H9 (cell line): ENCODE results near the gene NLGN4X. TPM values are rescaled to one million over a fixed set of nuclear protein-coding genes. Genes with fewer than 3 reads are reported as not detected.

Experiments used
- DNase-seq: peaks from one replicate; pipeline ENCODE4 v3.0.0-alpha.2; 2017
- H2AFZ ChIP-seq: one replicate; pipeline ENCODE4 v1.6.1; 2013; ENCODE audit warnings: mild to moderate bottlenecking, low read length, control low read depth, moderate library complexity
- H2AK5ac ChIP-seq: 2 replicates; pipeline ENCODE4 v1.6.1; 2013; ENCODE audit warnings: low read length, control low read depth, mixed read lengths; ENCODE audit not compliant: insufficient read length
- H2BK120ac ChIP-seq: one replicate; pipeline ENCODE4 v1.6.1; 2013; ENCODE audit warnings: low read depth, mild to moderate bottlenecking, low read length, control low read depth, inconsistent platforms; ENCODE audit not compliant: poor library complexity, severe bottlenecking
- H2BK12ac ChIP-seq: 2 replicates; pipeline ENCODE4 v1.6.1; 2013; ENCODE audit warnings: low read length, control low read depth, mixed read lengths, low read depth; ENCODE audit not compliant: insufficient read length
- H2BK15ac ChIP-seq: 2 replicates; pipeline ENCODE4 v1.6.1; 2013; ENCODE audit warnings: low read depth, low read length, control low read depth
- H2BK20ac ChIP-seq: one replicate; pipeline ENCODE4 v1.6.1; 2013; ENCODE audit warnings: low read depth, mild to moderate bottlenecking, low read length, control low read depth, inconsistent platforms; ENCODE audit not compliant: poor library complexity, severe bottlenecking
- H2BK5ac ChIP-seq: 2 replicates; pipeline ENCODE4 v1.6.1; 2013; ENCODE audit warnings: low read length, control low read depth, mixed read lengths; ENCODE audit not compliant: insufficient read length
- H3K14ac ChIP-seq: 2 replicates; pipeline ENCODE4 v1.6.1; 2013; ENCODE audit warnings: low read length, control low read depth; ENCODE audit not compliant: insufficient read depth
- H3K18ac ChIP-seq: 2 replicates; pipeline ENCODE4 v1.6.1; 2013; ENCODE audit warnings: low read depth, mild to moderate bottlenecking, mixed read lengths, low read length, control low read depth; ENCODE audit not compliant: insufficient read length
- H3K23ac ChIP-seq: 2 replicates; pipeline ENCODE4 v1.6.1; 2013; ENCODE audit warnings: low read length, control low read depth, mixed read lengths, low read depth; ENCODE audit not compliant: insufficient read length
- H3K23me2 ChIP-seq: 2 replicates; pipeline ENCODE4 v1.6.1; 2013; ENCODE audit warnings: low read depth, mild to moderate bottlenecking, mixed read lengths, low read length, control low read depth; ENCODE audit not compliant: insufficient read length, poor library complexity, severe bottlenecking
- H3K27ac ChIP-seq: 2 replicates; pipeline ENCODE4 v1.5.1; 2013; ENCODE audit warnings: low read length, control low read depth, mixed read lengths, low read depth; ENCODE audit not compliant: insufficient read length
- H3K27me3 ChIP-seq: 2 replicates; pipeline ENCODE4 v1.6.1; 2013; ENCODE audit warnings: low read length, control low read depth, inconsistent platforms; ENCODE audit not compliant: insufficient read depth
- H3K4ac ChIP-seq: 2 replicates; pipeline ENCODE4 v1.6.1; 2013; ENCODE audit warnings: low read depth, mild to moderate bottlenecking, control low read depth, inconsistent platforms, low read length, moderate library complexity
- H3K4me1 ChIP-seq: 2 replicates; pipeline ENCODE4 v1.6.1; 2013; ENCODE audit warnings: low read length, control low read depth, inconsistent platforms; ENCODE audit not compliant: insufficient read depth
- H3K4me2 ChIP-seq: 2 replicates; pipeline ENCODE4 v1.6.1; 2013; ENCODE audit warnings: low read length, control low read depth, mixed read lengths; ENCODE audit not compliant: insufficient read length, insufficient read depth
- H3K56ac ChIP-seq: 2 replicates; pipeline ENCODE4 v1.6.1; 2013; ENCODE audit warnings: low read depth, mild to moderate bottlenecking, mixed read lengths, low read length, control low read depth; ENCODE audit not compliant: insufficient read length
- H3K79me1 ChIP-seq: 2 replicates; pipeline ENCODE4 v1.6.1; 2013; ENCODE audit warnings: low read depth, mild to moderate bottlenecking, moderate library complexity, low read length, control low read depth, inconsistent platforms; ENCODE audit not compliant: insufficient read depth, poor library complexity, severe bottlenecking
- H3K79me2 ChIP-seq: 2 replicates; pipeline ENCODE4 v1.6.1; 2013; ENCODE audit warnings: low read length, control low read depth, inconsistent platforms; ENCODE audit not compliant: insufficient read depth
- H3K9ac ChIP-seq: 2 replicates; pipeline ENCODE4 v1.6.1; 2013; ENCODE audit warnings: low read length, control low read depth, mixed read lengths; ENCODE audit not compliant: insufficient read length; ENCODE audit errors: extremely low read depth
- H3K9me3 ChIP-seq: one replicate; pipeline ENCODE4 v1.6.1; 2013; ENCODE audit warnings: low read depth, low read length, inconsistent platforms; ENCODE audit not compliant: control insufficient read depth
- H3T11ph ChIP-seq: one replicate; pipeline ENCODE4 v1.6.1; 2013; ENCODE audit warnings: mild to moderate bottlenecking, low read length, control low read depth, inconsistent platforms
- H4K20me1 ChIP-seq: one replicate; pipeline ENCODE4 v1.6.1; 2013; ENCODE audit not compliant: control insufficient read depth, insufficient read length, insufficient read depth
- H4K5ac ChIP-seq: 2 replicates; pipeline ENCODE4 v1.6.1; 2013; ENCODE audit warnings: low read depth, mild to moderate bottlenecking, mixed read lengths, low read length, control low read depth; ENCODE audit not compliant: insufficient read length
- H4K8ac ChIP-seq: replicated peaks from 2 replicates; pipeline ENCODE4 v1.6.1; 2013; ENCODE audit warnings: low read length, control low read depth, mixed read lengths, low read depth; ENCODE audit not compliant: insufficient read length
- H4K91ac ChIP-seq: 2 replicates; pipeline ENCODE4 v1.6.1; 2013; ENCODE audit warnings: low read depth, mild to moderate bottlenecking, moderate library complexity, mixed read lengths, low read length, control low read depth; ENCODE audit not compliant: insufficient read length
- H3K27ac Mint-ChIP-seq, 3 experiments: 2 replicates in 2 of 3; 3 replicates in 1 of 3; pipeline ENCODE4 v1.8.0; 2020 to 2021; ENCODE audit warnings: mixed read lengths in 3 of 3, mild to moderate bottlenecking in 1 of 3, moderate library complexity in 1 of 3
- H3K27me3 Mint-ChIP-seq: 2 replicates; pipeline ENCODE4 v1.8.0; 2021; ENCODE audit warnings: low read depth, mild to moderate bottlenecking, moderate library complexity, mixed read lengths
- H3K36me3 Mint-ChIP-seq, 3 experiments: 2 replicates in 2 of 3; 3 replicates in 1 of 3; pipeline ENCODE4 v1.8.0; 2020 to 2021; ENCODE audit warnings: low read depth in 3 of 3, mixed read lengths in 3 of 3; ENCODE audit not compliant: insufficient read depth in 1 of 3
- H3K4me1 Mint-ChIP-seq, 2 experiments: 2 replicates each; pipeline ENCODE4 v1.8.0; 2020; ENCODE audit warnings: mixed read lengths in 2 of 2
- H3K4me3 Mint-ChIP-seq, 2 experiments: 2 replicates in 1 of 2; 3 replicates in 1 of 2; pipeline ENCODE4 v1.8.0; 2020 to 2021; ENCODE audit warnings: mild to moderate bottlenecking in 2 of 2, mixed read lengths in 2 of 2, moderate library complexity in 1 of 2
- H3K9me3 Mint-ChIP-seq, 2 experiments: 2 replicates in 1 of 2; 3 replicates in 1 of 2; pipeline ENCODE4 v1.8.0; 2020; ENCODE audit warnings: mild to moderate bottlenecking in 2 of 2, mixed read lengths in 2 of 2, moderate library complexity in 1 of 2
- WGBS: extraction: QIAGEN DNeasy Blood & Tissue Kit; methylation state at CpG from one replicate; pipeline ENCODE4 v1.1.7; 2013; ENCODE audit warnings: missing lambda C conversion rate, low lambda C conversion rate, mixed read lengths; ENCODE audit not compliant: insufficient read length; ENCODE audit errors: extremely low coverage; 5-methylcytosine and 5-hydroxymethylcytosine counted together
- total RNA-seq: library from RNA; stranded (reverse); gene quantifications from 2 replicates; pipeline ENCODE4 v1.2.1, GENCODE V29; 2021
- TF ChIP-seq, protein P1 (sequence below): fragments of 200-600 bp; sonication (generic); conservative IDR thresholded peaks from 3 replicates; pipeline ENCODE4 v1.8.0; 2021; ENCODE audit warnings: antibody characterized with exemption, mild to moderate bottlenecking

The NLGN4X gene
- total RNA-seq, 1 experiment from 2014 or later = 111 TPM

DNA sequence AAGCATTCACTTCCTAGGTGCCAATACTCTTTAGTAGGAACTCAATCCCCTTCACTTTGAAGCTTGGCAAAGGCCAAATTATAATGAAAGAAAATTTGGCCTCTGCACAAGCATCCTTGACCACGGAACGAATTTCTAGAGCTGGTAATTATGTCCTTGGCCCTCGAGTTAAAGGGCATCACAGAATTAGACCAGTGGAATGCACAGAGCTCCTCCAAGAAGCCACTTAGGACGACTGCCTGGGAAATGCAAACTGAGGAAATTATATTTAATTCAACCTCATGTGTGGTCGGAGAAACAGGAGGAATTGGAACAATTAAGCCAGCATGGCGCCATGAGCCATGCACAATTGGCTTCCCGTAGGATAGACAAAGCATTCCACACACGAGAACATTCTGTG, 59.3 kb downstream of the NLGN4X start:
- no peaks in the 10 kb centered on the region for H3K23me2 ChIP-seq
- H3K23ac ChIP-seq = no peak overlapping the region
- no peak overlapping the region for H2AK5ac ChIP-seq
- H2AFZ ChIP-seq = no peak overlapping the region
- H3K79me1 ChIP-seq = peaks cover 6% of the 10 kb centered on the region
- H3K36me3 Mint-ChIP-seq = peaks cover 5 to 32% (median 9%) of the 10 kb centered on the region in 3 experiments; a peak in 5 of 7 replicates
- H2BK20ac ChIP-seq = no peak overlapping the region
- no peaks in the 10 kb centered on the region for H3K27me3 ChIP-seq
- H3K4me3 Mint-ChIP-seq = peak overlapping the region in 1 of 2 experiments; percentile 43; a peak in 1 of 5 replicates
- peak overlapping the region in 2 of 3 experiments; percentile 61 to 89; a peak in 5 of 7 replicates for H3K27ac Mint-ChIP-seq
- H2BK15ac ChIP-seq = no peak overlapping the region
- H3K9ac ChIP-seq = no peak overlapping the region
- peaks cover 37 to 41% of the 10 kb centered on the region in 2 experiments for H3K4me1 Mint-ChIP-seq
- no peak overlapping the region for H2BK5ac ChIP-seq
- H2BK12ac ChIP-seq = no peak overlapping the region
- no peak overlapping the region for H3T11ph ChIP-seq
- no CpG with 5 or more reads among the region's 8 CpGs for WGBS
- peaks cover 54% of the 10 kb centered on the region; the same call in 1 of the 2 replicates for H3K79me2 ChIP-seq
- DNase-seq = no peak
- no peak overlapping the region for H3K56ac ChIP-seq
- H4K91ac ChIP-seq = no peak overlapping the region
- no peaks in the 10 kb centered on the region; a peak in 1 of 5 replicates for H3K9me3 Mint-ChIP-seq
- H3K4me2 ChIP-seq = no peak overlapping the region
- H4K5ac ChIP-seq = no peak overlapping the region
- H3K9me3 ChIP-seq = no peaks in the 10 kb centered on the region
- H4K20me1 ChIP-seq = no peaks in the 10 kb centered on the region
- TF ChIP-seq, protein P1, sequence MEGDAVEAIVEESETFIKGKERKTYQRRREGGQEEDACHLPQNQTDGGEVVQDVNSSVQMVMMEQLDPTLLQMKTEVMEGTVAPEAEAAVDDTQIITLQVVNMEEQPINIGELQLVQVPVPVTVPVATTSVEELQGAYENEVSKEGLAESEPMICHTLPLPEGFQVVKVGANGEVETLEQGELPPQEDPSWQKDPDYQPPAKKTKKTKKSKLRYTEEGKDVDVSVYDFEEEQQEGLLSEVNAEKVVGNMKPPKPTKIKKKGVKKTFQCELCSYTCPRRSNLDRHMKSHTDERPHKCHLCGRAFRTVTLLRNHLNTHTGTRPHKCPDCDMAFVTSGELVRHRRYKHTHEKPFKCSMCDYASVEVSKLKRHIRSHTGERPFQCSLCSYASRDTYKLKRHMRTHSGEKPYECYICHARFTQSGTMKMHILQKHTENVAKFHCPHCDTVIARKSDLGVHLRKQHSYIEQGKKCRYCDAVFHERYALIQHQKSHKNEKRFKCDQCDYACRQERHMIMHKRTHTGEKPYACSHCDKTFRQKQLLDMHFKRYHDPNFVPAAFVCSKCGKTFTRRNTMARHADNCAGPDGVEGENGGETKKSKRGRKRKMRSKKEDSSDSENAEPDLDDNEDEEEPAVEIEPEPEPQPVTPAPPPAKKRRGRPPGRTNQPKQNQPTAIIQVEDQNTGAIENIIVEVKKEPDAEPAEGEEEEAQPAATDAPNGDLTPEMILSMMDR = no peak
- H3K27me3 Mint-ChIP-seq = no peaks in the 10 kb centered on the region
- H4K8ac ChIP-seq = no peak overlapping the region
- no peaks in the 10 kb centered on the region; the same call in 1 of the 2 replicates for H3K4me1 ChIP-seq
- H3K27ac ChIP-seq = no peak overlapping the region
- no peak overlapping the region for H2BK120ac ChIP-seq
- no peak overlapping the region for H3K14ac ChIP-seq
- no peak overlapping the region for H3K4ac ChIP-seq
- H3K18ac ChIP-seq = no peak overlapping the region
